HG03095 (cell line): ENCODE results near the gene CSH1.
"Not testable (repeated sequence)": the region's sequence is repeated elsewhere in the genome, so short reads cannot be mapped to it uniquely, and the experiment has no call there.

Source experiments
- ATAC-seq: cut with Tn5 transposase; IDR thresholded peaks from one replicate; pipeline ENCODE4 v1.9.1; 2021; ENCODE audit warnings: moderate library complexity; ENCODE audit not compliant: unreplicated experiment

Gene CSH1

GRCh38 chr17:63871646-63872365 is 24.6 kb downstream of the CSH1 start:
- not testable (repeated sequence) for ATAC-seq

- ATAC-seq = not testable (repeated sequence)
Observed at GRCh38 chr17:63870292-63870665, 26.1 kb downstream of the CSH1 start.

GRCh38 chr17:63869491-63870291 is 26.7 kb downstream of the CSH1 start:
- ATAC-seq = not testable (repeated sequence)

- not testable (repeated sequence) for ATAC-seq
Observed at GRCh38 chr17:63866625-63867024, 29.7 kb downstream of the CSH1 start.

- ATAC-seq = no peak
Observed at GRCh38 chr17:63859257-63859656, 37.1 kb downstream of the CSH1 start.

- ATAC-seq = not testable (repeated sequence)
Observed at GRCh38 chr17:63856425-63856824, 39.9 kb downstream of the CSH1 start.

- no peak for ATAC-seq
Observed at GRCh38 chr17:63855185-63855584, 41.2 kb downstream of the CSH1 start.

GRCh38 chr17:63854709-63855108 is 41.7 kb downstream of the CSH1 start:
- no peak for ATAC-seq

GRCh38 chr17:63853260-63853659 is 43.1 kb downstream of the CSH1 start:
- no peak for ATAC-seq

- no peak for ATAC-seq
Observed at GRCh38 chr17:63850401-63850800, 46.0 kb downstream of the CSH1 start.

- peak; percentile 78 for ATAC-seq
Observed at GRCh38 chr17:63848834-63849689, 47.3 kb downstream of the CSH1 start.

GRCh38 chr17:63847525-63848249 is 48.7 kb downstream of the CSH1 start:
- no peak for ATAC-seq

- no peak for ATAC-seq
Observed at GRCh38 chr17:63845509-63845908, 50.9 kb downstream of the CSH1 start.
